Mucosa of stomach (tissue), 1 donor: ENCODE measurements around the gene MUC4.
"Not testable (repeated sequence)": the region's sequence is repeated elsewhere in the genome, so short reads cannot be mapped to it uniquely, and the experiment has no call there.

ENCODE experiments used
- H3K27me3 ChIP-seq: one replicate; pipeline ENCODE4 v1.7.0; 2013; ENCODE audit warnings: mild to moderate bottlenecking, low read length; ENCODE audit not compliant: control insufficient read depth, insufficient read depth
- H3K36me3 ChIP-seq: one replicate; pipeline ENCODE4 v1.7.0; 2013; ENCODE audit warnings: low read length; ENCODE audit not compliant: control insufficient read depth, insufficient read depth
- H3K4me1 ChIP-seq: one replicate; pipeline ENCODE4 v1.7.0; 2013; ENCODE audit warnings: mild to moderate bottlenecking, low read length; ENCODE audit not compliant: control insufficient read depth, insufficient read depth
- H3K4me3 ChIP-seq: one replicate; pipeline ENCODE4 v1.7.0; 2013; ENCODE audit warnings: low read length
- H3K9ac ChIP-seq: one replicate; pipeline ENCODE4 v1.7.0; 2013; ENCODE audit warnings: mild to moderate bottlenecking, low read length, moderate library complexity
- H3K9me3 ChIP-seq: one replicate; pipeline ENCODE4 v1.7.0; 2013; ENCODE audit warnings: mild to moderate bottlenecking, low read length, moderate library complexity; ENCODE audit not compliant: control insufficient read depth
- donor health status: Pancreatic carcinoma.

MUC4 gene

DNA sequence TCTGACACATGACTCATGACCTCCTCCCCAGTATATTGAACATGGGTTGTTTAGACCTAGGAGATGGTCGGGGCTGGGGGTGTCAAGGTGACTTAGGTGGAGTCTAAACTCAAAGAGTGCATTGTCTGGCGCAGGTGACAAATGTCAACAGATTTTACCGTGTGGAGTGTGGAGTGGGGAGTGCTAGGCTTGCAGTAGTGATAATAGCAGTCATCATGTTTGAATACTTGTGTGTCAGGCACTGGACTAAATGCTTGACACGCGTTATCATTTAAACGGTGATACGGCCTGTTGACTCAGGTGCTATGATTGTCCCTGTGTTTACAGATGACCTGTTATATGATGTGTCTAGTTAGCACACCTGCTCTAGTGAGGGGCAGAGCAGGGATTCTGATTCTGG lies 60.2 kb downstream of the MUC4 start:
- H3K36me3 ChIP-seq: no peaks in the 10 kb centered on the region
- H3K4me3 ChIP-seq: no peak overlapping the region
- H3K9me3 ChIP-seq: no peaks in the 10 kb centered on the region
- H3K27me3 ChIP-seq: peaks cover 18% of the 10 kb centered on the region
- no peak overlapping the region for H3K9ac ChIP-seq
- H3K4me1 ChIP-seq: peaks cover 3% of the 10 kb centered on the region

DNA sequence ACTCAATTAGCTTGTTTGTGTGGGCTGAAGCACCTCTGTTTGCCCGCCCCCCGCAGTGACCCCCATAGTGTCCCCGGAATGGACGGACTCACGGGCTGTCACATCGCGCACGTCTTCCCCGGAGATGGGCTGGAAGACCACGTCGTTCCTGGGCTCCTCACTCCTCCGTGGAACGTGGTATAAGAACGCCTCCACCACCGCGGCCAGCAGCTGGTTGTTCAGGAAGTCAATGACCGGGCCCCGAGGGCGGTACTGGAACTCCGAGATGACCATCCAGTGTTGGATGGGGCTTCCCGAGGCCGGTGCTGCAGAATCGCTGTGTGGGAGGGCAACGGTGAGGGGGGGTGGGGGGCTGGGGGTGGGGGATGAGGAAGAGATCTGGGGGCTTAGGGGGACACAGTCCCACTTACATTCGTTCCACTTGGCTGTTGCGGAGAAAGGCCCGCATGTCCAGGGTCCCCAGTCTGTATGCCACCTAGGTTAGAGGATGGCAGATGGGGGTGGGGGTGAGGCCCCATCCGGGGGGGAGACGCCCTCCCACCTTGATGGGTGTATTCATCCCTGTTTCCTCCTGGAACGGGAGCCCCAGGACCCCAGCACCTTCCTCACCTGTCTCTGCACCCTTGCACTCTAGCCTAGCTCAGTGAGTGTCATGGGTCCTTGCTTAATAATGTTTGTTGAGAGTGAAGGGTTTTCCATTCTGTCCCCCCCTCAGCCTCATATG lies 60.8 kb downstream of the MUC4 start:
- Histone ChIP-seq H3K9ac (no peak overlapping the region), H3K9me3 (no peaks in the 10 kb centered on the region), H3K4me3 (no peak overlapping the region), H3K36me3 (no peaks in the 10 kb centered on the region), H3K4me1 (peaks cover 3% of the 10 kb centered on the region), H3K27me3 (peaks cover 18% of the 10 kb centered on the region)

DNA sequence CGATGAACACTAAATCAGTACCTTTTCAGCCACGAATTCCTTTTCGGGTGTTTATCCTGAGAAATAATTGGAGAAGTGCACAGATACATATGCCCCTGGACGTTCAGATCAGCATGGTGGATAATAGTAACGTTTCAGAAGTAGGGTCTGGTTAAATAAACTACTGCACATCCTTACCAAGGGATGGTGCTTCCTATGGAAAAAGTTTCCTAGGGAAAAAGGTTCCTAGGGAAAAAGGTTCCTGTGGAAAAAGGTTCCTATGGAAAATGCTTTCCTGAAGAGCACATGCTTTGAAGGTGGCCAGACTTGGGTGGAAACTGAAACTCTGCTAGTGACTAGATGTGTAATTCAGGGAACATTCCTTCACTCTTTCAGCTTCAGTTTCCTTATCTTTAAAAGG lies 62.6 kb downstream of the MUC4 start:
- peaks cover 18% of the 10 kb centered on the region for H3K27me3 ChIP-seq
- H3K4me1 ChIP-seq, H3K9me3 ChIP-seq, H3K9ac ChIP-seq, H3K36me3 ChIP-seq, H3K4me3 ChIP-seq: not testable (repeated sequence)

GRCh38 chr3:195748661-195749060 lies 63.1 kb downstream of the MUC4 start:
- peaks cover 18% of the 10 kb centered on the region for H3K27me3 ChIP-seq
- H3K9ac ChIP-seq: no peak overlapping the region
- no peaks in the 10 kb centered on the region for H3K9me3 ChIP-seq
- peaks cover 3% of the 10 kb centered on the region for H3K4me1 ChIP-seq
- no peak overlapping the region for H3K4me3 ChIP-seq
- H3K36me3 ChIP-seq: no peaks in the 10 kb centered on the region

DNA sequence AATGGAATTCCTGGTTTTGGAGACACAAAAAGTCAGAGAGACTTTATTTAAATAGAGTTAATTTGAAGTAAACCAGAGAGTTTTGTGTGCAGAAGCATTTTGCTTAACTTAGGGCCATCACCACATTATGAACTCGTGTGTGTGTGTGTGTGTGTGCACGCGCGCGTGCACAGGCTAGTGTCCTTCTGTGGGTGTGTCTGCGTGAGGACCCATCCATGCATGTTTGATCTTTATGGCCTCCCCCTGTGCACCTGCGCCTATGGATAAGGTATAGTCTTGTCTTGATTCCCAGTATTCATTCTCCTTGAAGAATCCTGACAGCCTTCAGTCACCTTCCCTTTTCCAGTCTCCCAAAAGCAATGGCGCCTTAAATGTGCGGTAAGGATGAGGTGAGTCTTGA lies 65.0 kb downstream of the MUC4 start:
- Histone ChIP-seq H3K27me3 (peaks cover 10% of the 10 kb centered on the region), H3K4me1 (peaks cover 3% of the 10 kb centered on the region), H3K36me3 (no peaks in the 10 kb centered on the region), H3K9ac (no peak overlapping the region), H3K9me3 (no peaks in the 10 kb centered on the region), H3K4me3 (no peak overlapping the region)

GRCh38 chr3:195746346-195746745 lies 65.4 kb downstream of the MUC4 start:
- H3K36me3 ChIP-seq: no peaks in the 10 kb centered on the region
- H3K27me3 ChIP-seq: peaks cover 10% of the 10 kb centered on the region
- H3K4me3 ChIP-seq: no peak overlapping the region
- H3K4me1 ChIP-seq: peaks cover 3% of the 10 kb centered on the region
- no peaks in the 10 kb centered on the region for H3K9me3 ChIP-seq
- H3K9ac ChIP-seq: no peak overlapping the region

DNA sequence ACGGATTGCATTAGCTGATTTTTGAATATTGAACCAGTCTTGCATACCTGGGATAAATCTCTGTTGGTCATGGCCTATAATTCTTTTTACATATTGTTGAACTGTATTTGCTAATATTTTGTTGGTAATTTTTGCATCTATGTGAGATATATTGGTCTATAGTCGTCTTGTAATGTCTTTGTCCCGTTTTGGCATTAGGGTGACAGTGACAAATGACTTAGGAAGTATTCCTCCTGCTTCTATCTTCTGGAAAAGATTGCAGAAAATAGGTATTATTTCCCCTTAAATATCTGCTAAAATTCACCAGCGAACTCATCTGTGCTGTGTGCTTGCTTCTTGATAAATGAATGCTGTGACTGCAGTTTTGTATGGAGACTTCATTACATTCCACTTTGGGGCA lies 67.3 kb downstream of the MUC4 start:
- Histone ChIP-seq H3K9ac (no peak overlapping the region), H3K27me3 (peaks cover 10% of the 10 kb centered on the region), H3K9me3 (no peaks in the 10 kb centered on the region), H3K4me1 (peaks cover 3% of the 10 kb centered on the region), H3K4me3 (no peak overlapping the region), H3K36me3 (no peaks in the 10 kb centered on the region)

- Histone ChIP-seq H3K27me3 (no peaks in the 10 kb centered on the region), H3K9ac (no peak overlapping the region), H3K4me1 (no peaks in the 10 kb centered on the region), H3K4me3 (no peak overlapping the region), H3K9me3 (no peaks in the 10 kb centered on the region), H3K36me3 (no peaks in the 10 kb centered on the region)
Measured at GRCh38 chr3:195739561-195740111, 72.1 kb downstream of the MUC4 start.

- Histone ChIP-seq H3K9me3 (no peaks in the 10 kb centered on the region), H3K4me3 (no peak overlapping the region), H3K4me1 (no peaks in the 10 kb centered on the region), H3K36me3 (no peaks in the 10 kb centered on the region), H3K27me3 (no peaks in the 10 kb centered on the region), H3K9ac (no peak overlapping the region)
Measured at GRCh38 chr3:195738274-195739044, 73.3 kb downstream of the MUC4 start.

- H3K27me3 ChIP-seq: not testable (repeated sequence)
Measured at GRCh38 chr3:195737782-195738181, 73.9 kb downstream of the MUC4 start.

DNA sequence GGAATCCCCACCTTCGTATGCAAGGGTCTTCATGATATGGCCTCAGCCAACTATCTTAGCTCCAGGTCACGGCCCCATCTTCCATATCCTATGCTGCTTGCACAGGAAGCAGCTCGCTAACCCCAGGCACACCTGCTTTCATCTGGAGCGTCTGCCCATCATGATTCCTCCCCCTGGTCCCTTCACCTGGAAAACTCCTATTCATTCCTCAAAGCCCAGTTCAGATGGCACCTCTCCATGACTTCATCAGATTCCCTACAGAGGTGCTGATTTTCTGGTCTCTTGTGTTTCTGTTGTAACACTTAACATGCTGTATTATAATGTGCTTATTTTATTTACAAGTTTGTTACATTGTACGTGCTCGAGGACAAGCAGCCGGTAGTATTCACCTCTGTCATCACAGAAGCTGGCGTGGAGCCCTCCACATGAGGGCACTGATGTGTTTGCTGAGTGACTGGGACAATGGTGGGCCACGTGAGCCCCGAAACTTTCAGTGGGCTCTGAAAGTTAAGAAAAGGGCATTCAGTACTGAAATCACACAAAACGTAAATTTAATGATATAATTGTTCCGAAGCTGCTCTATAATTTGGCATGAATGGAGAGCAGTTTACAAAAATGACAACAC lies 74.8 kb downstream of the MUC4 start:
- no peaks in the 10 kb centered on the region for H3K4me1 ChIP-seq

More at GRCh38 chr3:195737782-195738181, 73.9 kb downstream of the MUC4 start:
- H3K4me1 ChIP-seq, H3K36me3 ChIP-seq, H3K9me3 ChIP-seq, H3K4me3 ChIP-seq, H3K9ac ChIP-seq: not testable (repeated sequence)

More for the DNA sequence above, 74.8 kb downstream of the MUC4 start:
- Histone ChIP-seq H3K36me3 (no peaks in the 10 kb centered on the region), H3K4me3 (no peak overlapping the region), H3K9me3 (no peaks in the 10 kb centered on the region), H3K27me3 (no peaks in the 10 kb centered on the region), H3K9ac (no peak overlapping the region)
